CD1c-positive myeloid dendritic cell (primary cell): ENCODE data around the gene OR2T3.
"Not testable (repeated sequence)": the region's sequence is repeated elsewhere in the genome, so short reads cannot be mapped to it uniquely, and the experiment has no call there.

Source experiments
- DNase-seq: peaks from one replicate; pipeline ENCODE4 v3.0.0-alpha.2; 2016; ENCODE audit errors: extremely low spot score

Gene OR2T3

DNA sequence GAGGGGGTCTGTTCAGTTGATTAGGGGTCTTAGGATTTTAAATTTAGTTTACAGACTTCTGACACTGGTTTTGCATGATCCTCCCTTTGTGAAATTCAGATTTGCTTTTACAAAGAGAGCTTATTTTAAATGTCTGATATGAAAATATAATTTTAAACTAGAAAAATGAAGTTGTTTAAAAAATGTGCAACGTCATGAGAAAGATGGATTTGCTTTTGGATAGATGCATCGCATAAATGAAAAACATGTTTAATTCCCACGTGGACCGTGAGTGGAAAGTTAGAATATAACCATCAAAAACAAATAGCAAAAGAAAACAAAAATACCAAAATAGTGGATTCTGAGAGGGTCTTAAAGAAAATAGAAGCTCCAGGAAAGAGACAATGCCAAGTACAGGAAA is 2.0 kb upstream of the OR2T3 start:
- DNase-seq: no peak

DNA sequence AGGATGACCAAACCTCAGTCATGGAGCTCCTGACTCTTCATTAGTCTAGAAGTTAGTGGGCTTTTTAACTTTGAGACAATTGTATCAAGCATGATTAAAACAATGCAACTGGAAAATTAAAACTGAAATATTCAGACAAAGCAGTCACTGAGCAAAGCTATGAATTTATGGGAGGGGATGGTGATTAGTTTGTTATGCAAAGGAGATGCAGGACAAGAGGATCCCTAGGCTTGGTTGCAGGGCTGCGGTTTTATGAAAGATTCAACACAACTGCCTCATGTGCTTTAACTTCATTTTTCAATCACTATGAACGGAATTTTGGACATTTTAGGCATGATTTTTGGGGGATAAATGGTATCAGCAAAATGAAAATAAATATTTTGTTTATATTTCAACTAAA is 1.0 kb upstream of the OR2T3 start:
- not testable (repeated sequence) for DNase-seq

- DNase-seq: not testable (repeated sequence)
Observed at GRCh38 chr1:248475660-248476059, 2.5 kb downstream of the OR2T3 start.

DNA sequence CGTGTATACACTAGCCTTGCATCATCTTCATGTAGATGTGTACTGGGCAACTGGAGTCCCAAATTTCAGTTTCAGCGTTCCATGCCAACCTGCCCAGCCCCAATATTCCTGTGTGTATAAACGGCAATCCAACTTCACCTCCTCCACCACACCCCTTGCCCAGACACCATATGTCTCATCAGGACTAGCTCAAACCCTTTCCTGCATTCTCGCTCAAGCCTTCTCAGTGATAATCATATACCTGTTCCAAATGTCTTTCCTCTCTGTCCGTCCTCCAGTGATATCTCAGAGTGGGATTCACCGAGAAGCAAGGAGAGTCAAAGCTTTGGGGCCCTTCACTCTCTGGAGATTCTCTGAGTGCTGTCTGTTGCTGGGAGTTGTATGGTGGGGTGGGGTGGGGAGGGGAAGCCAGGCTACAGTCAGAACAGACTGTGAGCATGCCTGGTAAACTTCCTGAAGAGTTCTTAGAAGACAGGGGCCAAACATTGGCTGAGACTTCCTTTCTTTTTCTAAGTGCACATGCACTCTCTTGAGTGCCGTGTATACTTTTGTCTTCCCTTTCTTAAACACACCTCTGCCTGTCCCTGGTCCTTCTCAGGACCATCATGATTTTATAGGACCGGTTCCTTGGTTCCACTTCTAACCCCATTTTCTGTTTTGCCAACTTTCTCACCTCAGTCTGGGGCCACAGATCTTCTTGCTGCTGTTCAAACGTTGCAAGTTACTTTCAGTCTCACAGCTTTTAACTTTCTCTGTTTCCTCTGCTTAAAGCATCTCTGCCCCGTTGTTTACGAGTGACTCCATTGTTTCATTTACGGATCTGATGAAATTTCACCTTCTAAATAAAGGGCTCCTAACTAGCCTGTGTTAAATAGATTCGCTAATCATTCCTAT is 8.8 kb downstream of the OR2T3 start:
- DNase-seq: not testable (repeated sequence)

DNA sequence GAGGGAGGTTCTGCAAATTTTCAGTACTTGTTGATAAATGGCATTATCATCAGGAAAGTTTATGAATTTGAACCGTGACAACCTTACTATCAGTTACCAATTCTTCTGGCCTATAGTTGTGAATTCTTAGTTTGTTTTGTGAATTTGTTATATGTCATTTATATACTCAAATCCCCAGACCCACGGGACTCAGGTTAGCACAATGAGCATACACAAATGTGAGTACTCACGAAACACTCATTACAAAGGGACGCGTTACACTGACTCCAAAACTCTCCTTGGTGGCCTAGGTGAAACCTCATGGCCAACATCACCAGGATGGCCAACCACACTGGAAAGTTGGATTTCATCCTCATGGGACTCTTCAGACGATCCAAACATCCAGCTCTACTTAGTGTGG is 15.1 kb downstream of the OR2T3 start, which contains the start of gene OR2T5:
TSS of gene OR2T5 (plus strand) at position 301 of the 400 bp plus-strand sequence. CDS start at position 301, 0 bp downstream.
- DNase-seq: not testable (repeated sequence)

GRCh38 chr1:248496661-248497060 is 23.5 kb downstream of the OR2T3 start:
- DNase-seq: not testable (repeated sequence)

DNA sequence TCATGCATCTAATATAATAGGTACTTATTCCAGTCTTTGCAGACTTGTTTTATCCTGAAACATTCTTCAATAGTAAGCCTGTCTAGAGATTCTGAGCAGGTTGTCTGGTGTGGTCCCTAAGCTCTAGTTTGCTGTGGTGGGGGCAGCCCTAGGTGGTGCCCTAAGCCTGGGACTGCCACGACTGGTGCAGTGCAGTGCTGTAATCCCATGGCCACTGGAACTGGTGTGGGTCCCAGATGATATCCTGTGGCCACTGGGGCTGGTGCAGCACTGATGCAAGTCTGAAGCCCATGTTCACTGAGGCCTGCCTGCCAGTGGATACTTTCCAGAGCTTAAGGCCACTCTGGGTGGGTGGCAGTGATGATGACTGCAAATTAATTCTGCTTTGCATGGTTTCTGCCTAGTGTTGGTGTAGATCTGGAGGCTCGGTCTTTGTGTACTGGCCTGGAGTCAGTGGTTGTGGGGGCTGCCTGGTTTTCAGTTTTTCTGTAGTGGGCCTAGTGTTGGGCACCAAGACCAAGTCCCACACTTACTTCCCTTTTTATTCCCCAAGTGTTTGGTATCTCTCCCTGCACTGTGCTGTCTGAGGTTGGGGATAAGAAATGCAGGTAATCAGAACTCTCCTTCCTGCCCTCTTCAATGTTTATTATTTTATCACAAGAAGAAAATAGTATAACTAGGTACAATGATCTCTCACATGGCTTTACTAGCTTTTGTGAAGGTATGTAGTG is 27.3 kb downstream of the OR2T3 start:
- DNase-seq: not testable (repeated sequence)

DNA sequence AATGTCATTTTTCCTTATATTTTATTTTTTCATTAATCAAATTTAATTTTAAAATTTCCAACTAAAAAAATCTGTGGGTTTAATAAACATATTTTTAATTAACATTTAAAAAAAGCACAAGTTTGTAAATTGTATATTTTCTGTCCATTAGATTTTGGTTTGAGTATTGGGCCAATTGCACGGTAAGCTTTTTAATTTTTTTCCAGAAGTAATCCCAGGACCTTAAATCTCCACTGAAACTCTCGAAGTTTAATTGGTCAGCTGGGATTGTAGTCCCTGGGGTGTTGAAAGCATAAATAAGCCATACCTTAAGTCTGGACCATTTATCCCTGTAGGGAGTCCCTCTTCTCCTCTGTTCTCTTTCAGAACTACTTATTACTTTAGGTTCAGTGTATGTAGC is 34.6 kb downstream of the OR2T3 start, which contains the start of gene OR2G6:
TSS of gene OR2G6 (plus strand) at position 301 of the 400 bp plus-strand sequence. CDS start 13,574 bp downstream, outside the sequence.
- not testable (repeated sequence) for DNase-seq

DNA sequence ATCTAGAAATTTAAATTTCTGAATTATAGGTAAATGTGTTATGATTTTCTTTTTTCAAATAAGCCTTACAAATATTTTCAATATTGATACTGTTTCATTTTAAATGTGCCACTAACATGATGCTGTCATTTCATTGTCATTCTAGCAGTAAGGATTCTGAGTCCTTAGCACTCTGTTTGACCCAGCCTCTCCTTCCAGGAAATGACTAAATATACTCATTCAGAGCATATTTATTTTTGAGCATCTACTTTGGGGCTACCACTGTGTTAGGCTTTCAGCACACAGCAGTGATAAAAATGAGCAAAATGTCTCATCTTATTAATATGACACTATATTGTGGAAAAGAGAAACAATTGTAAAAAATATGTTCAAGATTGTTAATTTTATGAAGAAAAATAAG is 37.1 kb downstream of the OR2T3 start:
- DNase-seq: not testable (repeated sequence)

DNA sequence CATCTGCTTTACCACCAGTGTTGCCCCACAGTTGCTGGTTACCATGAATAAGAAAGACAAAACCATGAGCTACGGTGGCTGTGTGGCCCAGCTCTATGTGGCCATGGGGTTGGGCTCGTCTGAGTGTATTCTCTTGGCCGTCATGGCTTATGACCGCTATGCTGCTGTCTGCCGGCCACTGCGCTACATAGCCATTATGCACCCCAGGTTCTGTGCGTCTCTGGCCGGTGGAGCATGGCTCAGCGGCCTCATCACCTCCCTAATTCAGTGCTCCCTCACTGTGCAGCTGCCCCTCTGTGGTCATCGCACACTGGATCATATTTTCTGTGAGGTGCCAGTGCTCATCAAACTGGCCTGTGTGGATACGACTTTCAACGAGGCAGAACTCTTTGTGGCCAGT is 48.7 kb downstream of the OR2T3 start:
- DNase-seq: no peak
